A549 (cell line): ENCODE results near the gene AQP6.

ENCODE experiments used
- BHLHE40 ChIP-seq: IDR thresholded peaks from 2 replicates; pipeline ENCODE4 v1.6.1; 2012; ENCODE audit warnings: low read depth, low read length, inconsistent platforms
- CEBPB ChIP-seq, 2 experiments: fragments of >200 bp in 1 of 2; sonication (Bioruptor Twin) in 1 of 2; formaldehyde crosslinking in 1 of 2; IDR thresholded peaks; 2 replicates each; pipeline ENCODE4 v1.6.1; 2012 to 2016
- CHD4 ChIP-seq: fragments of 200-600 bp; sonication (generic); IDR thresholded peaks from 2 replicates; pipeline ENCODE4 v1.6.1; 2016; ENCODE audit warnings: antibody characterized with exemption, mild to moderate bottlenecking, borderline replicate concordance
- CTCF ChIP-seq: fragments of >200 bp; sonication (Bioruptor Twin); formaldehyde crosslinking; IDR thresholded peaks from 3 replicates; pipeline ENCODE4 v1.5.1; 2016
- EHF ChIP-seq: fragments of 250-450 bp; sonication (Bioruptor Pico); IDR thresholded peaks from 2 replicates; pipeline ENCODE4 v1.5.0; 2020; ENCODE audit warnings: mild to moderate bottlenecking
- ESRRA ChIP-seq: fragments of 150-350 bp; IDR thresholded peaks from 2 replicates; pipeline ENCODE4 v1.6.1; 2014; ENCODE audit warnings: mild to moderate bottlenecking, low read length, borderline replicate concordance
- HOXA7 ChIP-seq: fragments of 250-450 bp; sonication (Bioruptor Pico); IDR thresholded peaks from 2 replicates; pipeline ENCODE4 v1.5.0; 2020; ENCODE audit warnings: mild to moderate bottlenecking, moderate library complexity
- JUN ChIP-seq, 2 experiments: fragments of >200 bp; sonication (Bioruptor Twin); formaldehyde crosslinking; IDR thresholded peaks; 2 replicates in 1 of 2; 3 replicates in 1 of 2; pipeline ENCODE4 v1.6.1; 2016 to 2017
- MYC ChIP-seq: IDR thresholded peaks from 2 replicates; pipeline ENCODE4 v1.6.1; 2012; ENCODE audit warnings: mild to moderate bottlenecking, inconsistent platforms, low read length, improper control_type of control experiment, borderline replicate concordance
- NFE2L2 ChIP-seq: fragments of 150-350 bp; conservative IDR thresholded peaks from 2 replicates; pipeline ENCODE4 v1.6.1; 2014; ENCODE audit warnings: low read length
- NR3C1 ChIP-seq: fragments of >200 bp; sonication (Bioruptor Twin); formaldehyde crosslinking; IDR thresholded peaks from 3 replicates; pipeline ENCODE4 v1.6.1; 2017
- PHF8 ChIP-seq: fragments of 200-600 bp; sonication (generic); IDR thresholded peaks from 2 replicates; pipeline ENCODE4 v1.6.1; 2016; ENCODE audit warnings: low read depth, mild to moderate bottlenecking, antibody characterized with exemption, moderate library complexity, borderline replicate concordance
- POLR2A ChIP-seq: IDR thresholded peaks from 2 replicates; pipeline ENCODE4 v1.6.1; 2012; ENCODE audit warnings: mild to moderate bottlenecking, low read length
- ZFP36 ChIP-seq: fragments of 450-650 bp; IDR thresholded peaks from 2 replicates; pipeline ENCODE4 v1.6.1; 2014; ENCODE audit warnings: borderline replicate concordance; ENCODE audit not compliant: partially characterized antibody

GRCh38 chr12:49924628-49925246, 48.0 kb upstream of the AQP6 start:
- TF ChIP-seq NR3C1 (no peak), HOXA7 (CRISPR knock-in tag) (no peak), CTCF (no peak), POLR2A (no peak), NFE2L2 (no peak), CHD4 (no peak), CEBPB (IDR thresholded peaks at IDR 0.05) (no peak), MYC (no peak), BHLHE40 (no peak), EHF (no peak), ZFP36 (no peak), ESRRA (no peak), PHF8 (no peak), JUN (IDR thresholded peaks at IDR 0.05) (no peak)
